WTC11 (cell line): Measurements from ENCODE around the gene OXSR1. TPM values are rescaled to one million over a fixed set of nuclear protein-coding genes. Genes with fewer than 3 reads are reported as not detected.

Experiments
- ATAC-seq: fragments of 200-7000 bp; cut with Tn5 transposase; 2 replicates; pipeline ENCODE4 v1.10.0; 2021; ENCODE audit warnings: mild to moderate bottlenecking, moderate library complexity
- CTCF ChIA-PET: fragments of 300-600 bp; sonication (Branson Sonifier 250); formaldehyde crosslinking; loops from one replicate; lab custom pipeline; 2021; ENCODE audit warnings: antibody characterized with exemption; lab: Charles Lee
- POLR2A ChIA-PET: fragments of 350-600 bp; sonication (Branson Sonifier 250); formaldehyde crosslinking; loops from one replicate; lab custom pipeline; 2021; ENCODE audit warnings: antibody characterized with exemption; lab: Charles Lee
- DNase-seq: peaks from one replicate; pipeline ENCODE4 v3.0.0; 2021; ENCODE audit warnings: low spot score
- H3K27ac Mint-ChIP-seq: 2 replicates; pipeline ENCODE4 v1.8.0; 2021; ENCODE audit warnings: mixed read lengths
- H3K27me3 Mint-ChIP-seq: 2 replicates; pipeline ENCODE4 v1.8.0; 2021; ENCODE audit warnings: low read depth, mild to moderate bottlenecking, moderate library complexity, mixed read lengths
- H3K36me3 Mint-ChIP-seq: 2 replicates; pipeline ENCODE4 v1.8.0; 2021; ENCODE audit warnings: mixed read lengths
- H3K4me1 Mint-ChIP-seq: 2 replicates; pipeline ENCODE4 v1.8.0; 2022; ENCODE audit warnings: mixed read lengths
- H3K4me3 Mint-ChIP-seq: 2 replicates; pipeline ENCODE4 v1.8.0; 2021; ENCODE audit warnings: mild to moderate bottlenecking, moderate library complexity, mixed read lengths
- H3K9me3 Mint-ChIP-seq: 2 replicates; pipeline ENCODE4 v1.8.0; 2021; ENCODE audit warnings: mixed read lengths
- AR ChIP-seq: fragments of 250-450 bp; sonication (Bioruptor Pico); IDR thresholded peaks from 2 replicates; pipeline ENCODE4 v1.9.0; 2021; ENCODE audit warnings: mild to moderate bottlenecking
- CREB1 ChIP-seq: sonication (generic); formaldehyde crosslinking; IDR thresholded peaks from 2 replicates; pipeline ENCODE4 v1.8.0; 2023; ENCODE audit warnings: mild to moderate bottlenecking, missing genetic modification reagents
- CREM ChIP-seq: sonication (generic); formaldehyde crosslinking; IDR thresholded peaks from 2 replicates; pipeline ENCODE4 v1.8.1; 2022; ENCODE audit warnings: mild to moderate bottlenecking, missing genetic modification reagents, moderate library complexity
- FOXK1 ChIP-seq: sonication (generic); formaldehyde crosslinking; IDR thresholded peaks from 2 replicates; pipeline ENCODE4 v1.8.0; 2022; ENCODE audit warnings: mild to moderate bottlenecking, moderate library complexity, missing genetic modification reagents
- GRHL2 ChIP-seq: fragments of 250-450 bp; sonication (Bioruptor Pico); IDR thresholded peaks from 2 replicates; pipeline ENCODE4 v1.8.0; 2022; ENCODE audit warnings: mild to moderate bottlenecking, moderate library complexity; ENCODE audit not compliant: insufficient replicate concordance, severe bottlenecking
- HMGXB4 ChIP-seq: sonication (generic); formaldehyde crosslinking; IDR thresholded peaks from 2 replicates; pipeline ENCODE4 v1.8.1; 2023; ENCODE audit warnings: mild to moderate bottlenecking, moderate library complexity, missing genetic modification reagents
- IRF2 ChIP-seq: sonication (generic); formaldehyde crosslinking; IDR thresholded peaks from 2 replicates; pipeline ENCODE4 v1.8.0; 2022; ENCODE audit warnings: low read depth, missing genetic modification reagents, borderline replicate concordance
- JAZF1 ChIP-seq: fragments of 250-450 bp; sonication (Bioruptor Pico); IDR thresholded peaks from 2 replicates; pipeline ENCODE4 v1.9.0; 2021; ENCODE audit warnings: moderate library complexity, mild to moderate bottlenecking, inconsistent platforms
- JUN ChIP-seq: sonication (generic); formaldehyde crosslinking; IDR thresholded peaks from 2 replicates; pipeline ENCODE4 v1.8.0; 2023; ENCODE audit warnings: mild to moderate bottlenecking, missing genetic modification reagents
- KAT7 ChIP-seq: sonication (generic); formaldehyde crosslinking; IDR thresholded peaks from 2 replicates; pipeline ENCODE4 v1.8.1; 2023; ENCODE audit warnings: missing genetic modification reagents, mild to moderate bottlenecking, borderline replicate concordance
- NFYB ChIP-seq: sonication (generic); formaldehyde crosslinking; conservative IDR thresholded peaks from 2 replicates; pipeline ENCODE4 v1.8.0; 2022; ENCODE audit warnings: low read depth, missing genetic modification reagents
- NR1H2 ChIP-seq: sonication (generic); formaldehyde crosslinking; IDR thresholded peaks from 2 replicates; pipeline ENCODE4 v1.9.0; 2021; ENCODE audit warnings: mild to moderate bottlenecking, moderate library complexity, missing genetic modification reagents
- NR2C2 ChIP-seq: sonication (generic); formaldehyde crosslinking; IDR thresholded peaks from 2 replicates; pipeline ENCODE4 v1.8.0; 2022; ENCODE audit warnings: mild to moderate bottlenecking, missing genetic modification reagents
- NR3C1 ChIP-seq: sonication (generic); formaldehyde crosslinking; conservative IDR thresholded peaks from 2 replicates; pipeline ENCODE4 v1.8.1; 2023; ENCODE audit warnings: low read depth, mild to moderate bottlenecking, missing genetic modification reagents
- OVOL2 ChIP-seq: fragments of 250-450 bp; sonication (Bioruptor Pico); IDR thresholded peaks from 2 replicates; pipeline ENCODE4 v1.9.0; 2021; ENCODE audit warnings: mild to moderate bottlenecking, borderline replicate concordance
- SMAD3 ChIP-seq: sonication (generic); formaldehyde crosslinking; IDR thresholded peaks from 2 replicates; pipeline ENCODE4 v1.8.0; 2022; ENCODE audit warnings: missing genetic modification reagents, mild to moderate bottlenecking, borderline replicate concordance
- SMAD4 ChIP-seq: sonication (generic); formaldehyde crosslinking; IDR thresholded peaks from 2 replicates; pipeline ENCODE4 v1.8.0; 2022; ENCODE audit warnings: mild to moderate bottlenecking, missing genetic modification reagents
- SOX15 ChIP-seq: fragments of 250-450 bp; sonication (Bioruptor Pico); IDR thresholded peaks from 2 replicates; pipeline ENCODE4 v1.9.0; 2021; ENCODE audit warnings: mild to moderate bottlenecking
- TCF7 ChIP-seq: sonication (generic); formaldehyde crosslinking; IDR thresholded peaks from 2 replicates; pipeline ENCODE4 v1.8.0; 2022; ENCODE audit warnings: mild to moderate bottlenecking, low read depth, missing genetic modification reagents, moderate library complexity
- TP53 ChIP-seq: sonication (generic); formaldehyde crosslinking; IDR thresholded peaks from 2 replicates; pipeline ENCODE4 v1.8.1; 2023; ENCODE audit warnings: mild to moderate bottlenecking, missing genetic modification reagents
- ZNF219 ChIP-seq: sonication (generic); formaldehyde crosslinking; IDR thresholded peaks from 2 replicates; pipeline ENCODE4 v1.8.0; 2023; ENCODE audit warnings: missing genetic modification reagents, mild to moderate bottlenecking, borderline replicate concordance
- ZNF416 ChIP-seq: fragments of 250-450 bp; sonication (Bioruptor Pico); IDR thresholded peaks from 2 replicates; pipeline ENCODE4 v1.9.0; 2021; ENCODE audit warnings: mild to moderate bottlenecking, inconsistent platforms
- ZNF512 ChIP-seq: sonication (generic); formaldehyde crosslinking; IDR thresholded peaks from 2 replicates; pipeline ENCODE4 v1.8.1; 2022; ENCODE audit warnings: missing genetic modification reagents, borderline replicate concordance
- total RNA-seq: library from RNA; stranded (reverse); gene quantifications from 3 replicates; pipeline ENCODE4 v1.2.3, GENCODE V29; 2021
- TF ChIP-seq, protein P1 (sequence below): sonication (generic); formaldehyde crosslinking; IDR thresholded peaks from 2 replicates; pipeline ENCODE4 v1.8.0; 2023; ENCODE audit warnings: missing genetic modification reagents
- TF ChIP-seq, protein P2 (sequence below): sonication (generic); formaldehyde crosslinking; IDR thresholded peaks from 2 replicates; pipeline ENCODE4 v1.8.1; 2023; ENCODE audit warnings: mild to moderate bottlenecking, missing genetic modification reagents, borderline replicate concordance
- TF ChIP-seq, protein P3 (sequence below): sonication (generic); formaldehyde crosslinking; conservative IDR thresholded peaks from 2 replicates; pipeline ENCODE4 v1.8.1; 2022; ENCODE audit warnings: mild to moderate bottlenecking, missing genetic modification reagents

Gene OXSR1
- total RNA-seq, 1 experiment from 2014 or later = 50.6 TPM

GRCh38 chr3:38121832-38122461, 43.4 kb upstream of the OXSR1 start:
- Mint-ChIP-seq H3K4me3 (no peak overlapping the region), H3K27ac (no peak overlapping the region)
- TF ChIP-seq ZNF512 (CRISPR knock-in tag) (no peak), AR (no peak), NFYB (CRISPR knock-in tag) (no peak), TP53 (CRISPR knock-in tag) (no peak), JAZF1 (CRISPR knock-in tag) (no peak), TCF7 (CRISPR knock-in tag) (no peak), KAT7 (CRISPR knock-in tag) (no peak), ZNF219 (no peak), NR2C2 (no peak), ZNF416 (no peak), GRHL2 (CRISPR knock-in tag) (no peak), NR3C1 (CRISPR knock-in tag) (no peak)
- TF ChIP-seq, protein P1, sequence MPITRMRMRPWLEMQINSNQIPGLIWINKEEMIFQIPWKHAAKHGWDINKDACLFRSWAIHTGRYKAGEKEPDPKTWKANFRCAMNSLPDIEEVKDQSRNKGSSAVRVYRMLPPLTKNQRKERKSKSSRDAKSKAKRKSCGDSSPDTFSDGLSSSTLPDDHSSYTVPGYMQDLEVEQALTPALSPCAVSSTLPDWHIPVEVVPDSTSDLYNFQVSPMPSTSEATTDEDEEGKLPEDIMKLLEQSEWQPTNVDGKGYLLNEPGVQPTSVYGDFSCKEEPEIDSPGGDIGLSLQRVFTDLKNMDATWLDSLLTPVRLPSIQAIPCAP = no peak
- TF ChIP-seq, all 79 proteins: peak for 0
- Mint-ChIP-seq H3K36me3 (peaks cover 33% of the 10 kb centered on the region), H3K27me3 (no peaks in the 10 kb centered on the region), H3K9me3 (no peaks in the 10 kb centered on the region), H3K4me1 (no peaks in the 10 kb centered on the region)
- ChIA-PET CTCF (interaction anchor here (0.5 kb wide), 1 partner anchor 92 kb away, joined by 3 read pairs; no protein-coding TSS in a partner anchor), POLR2A (no interaction called here)
- DNase-seq (no peak), ATAC-seq (no peak)

- POLR2A ChIA-PET = no interaction called here
- H3K4me1 Mint-ChIP-seq = no peaks in the 10 kb centered on the region
- no peak overlapping the region for H3K4me3 Mint-ChIP-seq
- DNase-seq = no peak
- H3K27me3 Mint-ChIP-seq = no peaks in the 10 kb centered on the region
- H3K9me3 Mint-ChIP-seq = no peaks in the 10 kb centered on the region
- CTCF ChIA-PET = no interaction called here
- H3K36me3 Mint-ChIP-seq = peaks cover 42% of the 10 kb centered on the region
- H3K27ac Mint-ChIP-seq = no peak overlapping the region
- no peak for ATAC-seq
- TF ChIP-seq, protein P2, sequence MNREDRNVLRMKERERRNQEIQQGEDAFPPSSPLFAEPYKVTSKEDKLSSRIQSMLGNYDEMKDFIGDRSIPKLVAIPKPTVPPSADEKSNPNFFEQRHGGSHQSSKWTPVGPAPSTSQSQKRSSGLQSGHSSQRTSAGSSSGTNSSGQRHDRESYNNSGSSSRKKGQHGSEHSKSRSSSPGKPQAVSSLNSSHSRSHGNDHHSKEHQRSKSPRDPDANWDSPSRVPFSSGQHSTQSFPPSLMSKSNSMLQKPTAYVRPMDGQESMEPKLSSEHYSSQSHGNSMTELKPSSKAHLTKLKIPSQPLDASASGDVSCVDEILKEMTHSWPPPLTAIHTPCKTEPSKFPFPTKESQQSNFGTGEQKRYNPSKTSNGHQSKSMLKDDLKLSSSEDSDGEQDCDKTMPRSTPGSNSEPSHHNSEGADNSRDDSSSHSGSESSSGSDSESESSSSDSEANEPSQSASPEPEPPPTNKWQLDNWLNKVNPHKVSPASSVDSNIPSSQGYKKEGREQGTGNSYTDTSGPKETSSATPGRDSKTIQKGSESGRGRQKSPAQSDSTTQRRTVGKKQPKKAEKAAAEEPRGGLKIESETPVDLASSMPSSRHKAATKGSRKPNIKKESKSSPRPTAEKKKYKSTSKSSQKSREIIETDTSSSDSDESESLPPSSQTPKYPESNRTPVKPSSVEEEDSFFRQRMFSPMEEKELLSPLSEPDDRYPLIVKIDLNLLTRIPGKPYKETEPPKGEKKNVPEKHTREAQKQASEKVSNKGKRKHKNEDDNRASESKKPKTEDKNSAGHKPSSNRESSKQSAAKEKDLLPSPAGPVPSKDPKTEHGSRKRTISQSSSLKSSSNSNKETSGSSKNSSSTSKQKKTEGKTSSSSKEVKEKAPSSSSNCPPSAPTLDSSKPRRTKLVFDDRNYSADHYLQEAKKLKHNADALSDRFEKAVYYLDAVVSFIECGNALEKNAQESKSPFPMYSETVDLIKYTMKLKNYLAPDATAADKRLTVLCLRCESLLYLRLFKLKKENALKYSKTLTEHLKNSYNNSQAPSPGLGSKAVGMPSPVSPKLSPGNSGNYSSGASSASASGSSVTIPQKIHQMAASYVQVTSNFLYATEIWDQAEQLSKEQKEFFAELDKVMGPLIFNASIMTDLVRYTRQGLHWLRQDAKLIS (CRISPR knock-in tag) = no peak
- no peak for TF ChIP-seq FOXK1 (CRISPR knock-in tag)
- TF ChIP-seq SMAD3 (CRISPR knock-in tag) = no peak
- TF ChIP-seq SMAD4 = no peak
- no peak for TF ChIP-seq CREM
- no peak for TF ChIP-seq OVOL2 (CRISPR knock-in tag)
- TF ChIP-seq IRF2 (CRISPR knock-in tag) = no peak
- TF ChIP-seq CREB1 (CRISPR knock-in tag) = no peak
- no peak for TF ChIP-seq HMGXB4
- TF ChIP-seq, protein P3, sequence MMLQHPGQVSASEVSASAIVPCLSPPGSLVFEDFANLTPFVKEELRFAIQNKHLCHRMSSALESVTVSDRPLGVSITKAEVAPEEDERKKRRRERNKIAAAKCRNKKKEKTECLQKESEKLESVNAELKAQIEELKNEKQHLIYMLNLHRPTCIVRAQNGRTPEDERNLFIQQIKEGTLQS (CRISPR knock-in tag) = no peak
- no peak for TF ChIP-seq SOX15
- no peak for TF ChIP-seq NR1H2 (CRISPR knock-in tag)
- no peak for TF ChIP-seq JUN (CRISPR knock-in tag)
- TF ChIP-seq ZNF416 = no peak
Observed at GRCh38 chr3:38122712-38123290, 42.5 kb upstream of the OXSR1 start.
